ENCODE measurements around the gene DACH1. TPM values are rescaled to one million over a fixed set of nuclear protein-coding genes. Genes with fewer than 3 reads are reported as not detected.

The DACH1 gene
- total and polyA plus RNA-seq, 2 donors, result 2.5 to 2.7 TPM

GRCh38 chr13:71718931-71719330, 148.1 kb downstream of the DACH1 start:
- H3K27me3 ChIP-seq (ENCODE audit: control insufficient read depth in 2 of 2, insufficient read depth in 1 of 2, low read length in 1 of 2), result no peaks in the 10 kb centered on the region

GRCh38 chr13:71714802-71715375, 152.1 kb downstream of the DACH1 start:
- Histone ChIP-seq H3K4me3 (ENCODE audit: low read length in 2 of 2) (no peak overlapping the region), H3K27me3 (ENCODE audit: control insufficient read depth in 2 of 2, insufficient read depth in 1 of 2, low read length in 1 of 2) (no peaks in the 10 kb centered on the region), H3K4me1 (ENCODE audit: control insufficient read depth in 2 of 2, insufficient read depth in 2 of 2, low read length in 2 of 2) (no peaks in the 10 kb centered on the region), H3K36me3 (ENCODE audit: control insufficient read depth in 2 of 2, insufficient read depth in 2 of 2, low read length in 1 of 2) (no peaks in the 10 kb centered on the region), H3K9me3 (ENCODE audit: control insufficient read depth in 2 of 2, insufficient read depth in 1 of 2, low read length in 1 of 2) (no peaks in the 10 kb centered on the region), H3K27ac (ENCODE audit: low read depth in 1 of 2, low read length in 1 of 2) (no peak overlapping the region)
- WGBS, result 93% methylated on average over 2 of the region's 2 CpGs
- DNase-seq (ENCODE audit: low read depth in 6 of 9, low spot score in 9 of 9), result no peak

More at GRCh38 chr13:71718931-71719330, 148.1 kb downstream of the DACH1 start:
- WGBS, result 94% methylated on average over 1 of the region's 1 CpG
- Histone ChIP-seq H3K27ac (ENCODE audit: low read depth in 1 of 2, low read length in 1 of 2) (no peak overlapping the region), H3K4me3 (ENCODE audit: low read length in 2 of 2) (no peak overlapping the region), H3K9me3 (ENCODE audit: control insufficient read depth in 2 of 2, insufficient read depth in 1 of 2, low read length in 1 of 2) (no peaks in the 10 kb centered on the region), H3K36me3 (ENCODE audit: control insufficient read depth in 2 of 2, insufficient read depth in 2 of 2, low read length in 1 of 2) (no peaks in the 10 kb centered on the region), H3K4me1 (ENCODE audit: control insufficient read depth in 2 of 2, insufficient read depth in 2 of 2, low read length in 2 of 2) (no peaks in the 10 kb centered on the region)
- DNase-seq (ENCODE audit: low read depth in 6 of 9, low spot score in 9 of 9), result no peak

GRCh38 chr13:71712988-71713653, 153.9 kb downstream of the DACH1 start:
- Histone ChIP-seq H3K9me3 (ENCODE audit: control insufficient read depth in 2 of 2, insufficient read depth in 1 of 2, low read length in 1 of 2) (no peaks in the 10 kb centered on the region), H3K4me1 (ENCODE audit: control insufficient read depth in 2 of 2, insufficient read depth in 2 of 2, low read length in 2 of 2) (no peaks in the 10 kb centered on the region), H3K4me3 (ENCODE audit: low read length in 2 of 2) (no peak overlapping the region), H3K27ac (ENCODE audit: low read depth in 1 of 2, low read length in 1 of 2) (no peak overlapping the region), H3K36me3 (ENCODE audit: control insufficient read depth in 2 of 2, insufficient read depth in 2 of 2, low read length in 1 of 2) (no peaks in the 10 kb centered on the region), H3K27me3 (ENCODE audit: control insufficient read depth in 2 of 2, insufficient read depth in 1 of 2, low read length in 1 of 2) (no peaks in the 10 kb centered on the region)
- DNase-seq (ENCODE audit: low read depth in 6 of 9, low spot score in 9 of 9), result no peak
- 84% methylated on average over 3 of the region's 3 CpGs for WGBS

GRCh38 chr13:71704656-71705055, 162.3 kb downstream of the DACH1 start:
- no peak overlapping the region for H3K4me3 ChIP-seq (ENCODE audit: low read length in 2 of 2)
- WGBS, result 97% methylated on average over 4 of the region's 4 CpGs
- DNase-seq (ENCODE audit: low read depth in 6 of 9, low spot score in 9 of 9), result no peak

GRCh38 chr13:71703138-71703537, 163.9 kb downstream of the DACH1 start:
- no peaks in the 10 kb centered on the region for H3K27me3 ChIP-seq (ENCODE audit: control insufficient read depth in 2 of 2, insufficient read depth in 1 of 2, low read length in 1 of 2)
- 98% methylated on average over 2 of the region's 2 CpGs for WGBS

More at GRCh38 chr13:71704656-71705055, 162.3 kb downstream of the DACH1 start:
- H3K9me3 ChIP-seq (ENCODE audit: control insufficient read depth in 2 of 2, insufficient read depth in 1 of 2, low read length in 1 of 2), result no peaks in the 10 kb centered on the region
- no peaks in the 10 kb centered on the region for H3K4me1 ChIP-seq (ENCODE audit: control insufficient read depth in 2 of 2, insufficient read depth in 2 of 2, low read length in 2 of 2)
- no peaks in the 10 kb centered on the region for H3K27me3 ChIP-seq (ENCODE audit: control insufficient read depth in 2 of 2, insufficient read depth in 1 of 2, low read length in 1 of 2)
- no peak overlapping the region for H3K27ac ChIP-seq (ENCODE audit: low read depth in 1 of 2, low read length in 1 of 2)
- H3K36me3 ChIP-seq (ENCODE audit: control insufficient read depth in 2 of 2, insufficient read depth in 2 of 2, low read length in 1 of 2), result no peaks in the 10 kb centered on the region

GRCh38 chr13:71702253-71702652, 164.8 kb downstream of the DACH1 start:
- no peak overlapping the region for H3K4me3 ChIP-seq (ENCODE audit: low read length in 2 of 2)
- no peaks in the 10 kb centered on the region for H3K4me1 ChIP-seq (ENCODE audit: control insufficient read depth in 2 of 2, insufficient read depth in 2 of 2, low read length in 2 of 2)
- 99% methylated on average over 1 of the region's 1 CpG for WGBS
- no peak overlapping the region for H3K27ac ChIP-seq (ENCODE audit: low read depth in 1 of 2, low read length in 1 of 2)
- no peaks in the 10 kb centered on the region for H3K36me3 ChIP-seq (ENCODE audit: control insufficient read depth in 2 of 2, insufficient read depth in 2 of 2, low read length in 1 of 2)
- H3K9me3 ChIP-seq (ENCODE audit: control insufficient read depth in 2 of 2, insufficient read depth in 1 of 2, low read length in 1 of 2), result no peaks in the 10 kb centered on the region
- DNase-seq (ENCODE audit: low read depth in 6 of 9, low spot score in 9 of 9), result no peak
- no peaks in the 10 kb centered on the region for H3K27me3 ChIP-seq (ENCODE audit: control insufficient read depth in 2 of 2, insufficient read depth in 1 of 2, low read length in 1 of 2)

More at GRCh38 chr13:71703138-71703537, 163.9 kb downstream of the DACH1 start:
- Histone ChIP-seq H3K4me3 (ENCODE audit: low read length in 2 of 2) (no peak overlapping the region), H3K9me3 (ENCODE audit: control insufficient read depth in 2 of 2, insufficient read depth in 1 of 2, low read length in 1 of 2) (no peaks in the 10 kb centered on the region), H3K36me3 (ENCODE audit: control insufficient read depth in 2 of 2, insufficient read depth in 2 of 2, low read length in 1 of 2) (no peaks in the 10 kb centered on the region), H3K4me1 (ENCODE audit: control insufficient read depth in 2 of 2, insufficient read depth in 2 of 2, low read length in 2 of 2) (no peaks in the 10 kb centered on the region), H3K27ac (ENCODE audit: low read depth in 1 of 2, low read length in 1 of 2) (no peak overlapping the region)
- DNase-seq (ENCODE audit: low read depth in 6 of 9, low spot score in 9 of 9), result no peak

- H3K27me3 ChIP-seq (ENCODE audit: control insufficient read depth in 2 of 2, insufficient read depth in 1 of 2, low read length in 1 of 2), result no peaks in the 10 kb centered on the region
Observed at GRCh38 chr13:71701741-71702140, 165.3 kb downstream of the DACH1 start.

GRCh38 chr13:71699342-71699741, 167.7 kb downstream of the DACH1 start:
- no peaks in the 10 kb centered on the region for H3K9me3 ChIP-seq (ENCODE audit: control insufficient read depth in 2 of 2, insufficient read depth in 1 of 2, low read length in 1 of 2)
- H3K4me1 ChIP-seq (ENCODE audit: control insufficient read depth in 2 of 2, insufficient read depth in 2 of 2, low read length in 2 of 2), result no peaks in the 10 kb centered on the region
- no peak for DNase-seq (ENCODE audit: low read depth in 6 of 9, low spot score in 9 of 9)
- no peaks in the 10 kb centered on the region for H3K27me3 ChIP-seq (ENCODE audit: control insufficient read depth in 2 of 2, insufficient read depth in 1 of 2, low read length in 1 of 2)
- WGBS, result 99% methylated on average over 2 of the region's 2 CpGs
- H3K27ac ChIP-seq (ENCODE audit: low read depth in 1 of 2, low read length in 1 of 2), result no peak overlapping the region
- no peak overlapping the region for H3K4me3 ChIP-seq (ENCODE audit: low read length in 2 of 2)
- H3K36me3 ChIP-seq (ENCODE audit: control insufficient read depth in 2 of 2, insufficient read depth in 2 of 2, low read length in 1 of 2), result no peaks in the 10 kb centered on the region

More at GRCh38 chr13:71701741-71702140, 165.3 kb downstream of the DACH1 start:
- 97% methylated on average over 4 of the region's 4 CpGs for WGBS
- no peaks in the 10 kb centered on the region for H3K4me1 ChIP-seq (ENCODE audit: control insufficient read depth in 2 of 2, insufficient read depth in 2 of 2, low read length in 2 of 2)
- no peaks in the 10 kb centered on the region for H3K36me3 ChIP-seq (ENCODE audit: control insufficient read depth in 2 of 2, insufficient read depth in 2 of 2, low read length in 1 of 2)
- DNase-seq (ENCODE audit: low read depth in 6 of 9, low spot score in 9 of 9), result no peak
- no peak overlapping the region for H3K27ac ChIP-seq (ENCODE audit: low read depth in 1 of 2, low read length in 1 of 2)
- no peak overlapping the region for H3K4me3 ChIP-seq (ENCODE audit: low read length in 2 of 2)
- H3K9me3 ChIP-seq (ENCODE audit: control insufficient read depth in 2 of 2, insufficient read depth in 1 of 2, low read length in 1 of 2), result no peaks in the 10 kb centered on the region

GRCh38 chr13:71695662-71696061, 171.3 kb downstream of the DACH1 start:
- no peak for DNase-seq (ENCODE audit: low read depth in 6 of 9, low spot score in 9 of 9)
- no peaks in the 10 kb centered on the region for H3K4me1 ChIP-seq (ENCODE audit: control insufficient read depth in 2 of 2, insufficient read depth in 2 of 2, low read length in 2 of 2)

More at GRCh38 chr13:71695662-71696061, 171.3 kb downstream of the DACH1 start:
- Histone ChIP-seq H3K36me3 (ENCODE audit: control insufficient read depth in 2 of 2, insufficient read depth in 2 of 2, low read length in 1 of 2) (no peaks in the 10 kb centered on the region), H3K27ac (ENCODE audit: low read depth in 1 of 2, low read length in 1 of 2) (no peak overlapping the region), H3K4me3 (ENCODE audit: low read length in 2 of 2) (no peak overlapping the region), H3K27me3 (ENCODE audit: control insufficient read depth in 2 of 2, insufficient read depth in 1 of 2, low read length in 1 of 2) (no peaks in the 10 kb centered on the region), H3K9me3 (ENCODE audit: control insufficient read depth in 2 of 2, insufficient read depth in 1 of 2, low read length in 1 of 2) (no peaks in the 10 kb centered on the region)
- 98% methylated on average over 1 of the region's 1 CpG for WGBS

Measured in thymus (tissue), 11 donors.